OCI-LY1 (cell line): ENCODE measurements around the gene RNF41.
A peak's percentile ranks its signal among the peaks of the same experiment; 100 is the strongest.

Experiments used
- H2AFZ ChIP-seq: fragments of 200-600 bp; sonication (generic), shearing (Covaris generic); 2 replicates; pipeline ENCODE4 v1.6.0; 2014; ENCODE audit warnings: antibody characterized with exemption, mild to moderate bottlenecking, low read length
- H3F3A ChIP-seq: fragments of 200-600 bp; sonication (generic), shearing (Covaris generic); 2 replicates; pipeline ENCODE4 v1.6.0; 2014; ENCODE audit warnings: mild to moderate bottlenecking, antibody characterized with exemption, low read length, moderate library complexity; ENCODE audit not compliant: insufficient read depth
- H3K27ac ChIP-seq: fragments of 200-600 bp; sonication (generic); 2 replicates; pipeline ENCODE4 v1.5.1; 2014; ENCODE audit warnings: low read length, mixed run types, mild to moderate bottlenecking, low read depth; ENCODE audit not compliant: poor library complexity, severe bottlenecking
- H3K27me3 ChIP-seq: fragments of 200-600 bp; sonication (generic); 2 replicates; pipeline ENCODE4 v1.6.0; 2014; ENCODE audit warnings: antibody characterized with exemption, mild to moderate bottlenecking, low read length, moderate library complexity; ENCODE audit not compliant: insufficient read depth
- H3K36me3 ChIP-seq: fragments of 200-600 bp; sonication (generic); 2 replicates; pipeline ENCODE4 v1.6.1; 2014; ENCODE audit warnings: mild to moderate bottlenecking, antibody characterized with exemption, low read length, moderate library complexity, mixed read lengths; ENCODE audit not compliant: insufficient read depth
- H3K4me1 ChIP-seq: fragments of 200-600 bp; sonication (generic); 2 replicates; pipeline ENCODE4 v1.5.1; 2014; ENCODE audit warnings: mild to moderate bottlenecking, low read length, moderate library complexity; ENCODE audit not compliant: insufficient read depth, severe bottlenecking
- H3K4me2 ChIP-seq: fragments of 200-600 bp; sonication (generic), shearing (Covaris generic); 2 replicates; pipeline ENCODE4 v1.6.1; 2014; ENCODE audit warnings: low read length
- H3K4me3 ChIP-seq: fragments of 200-600 bp; sonication (generic); 2 replicates; pipeline ENCODE4 v1.5.1; 2014; ENCODE audit warnings: low read length, low read depth, mild to moderate bottlenecking, mixed read lengths; ENCODE audit not compliant: poor library complexity, severe bottlenecking
- H3K79me2 ChIP-seq: fragments of 200-600 bp; shearing (Covaris generic); 2 replicates; pipeline ENCODE4 v1.6.1; 2016; ENCODE audit warnings: mixed run types, low read length, mixed read lengths; ENCODE audit not compliant: insufficient read depth
- H3K9ac ChIP-seq: fragments of 200-600 bp; sonication (generic), shearing (Covaris generic); 2 replicates; pipeline ENCODE4 v1.6.1; 2014; ENCODE audit warnings: mild to moderate bottlenecking, low read length, mixed read lengths
- H3K9me2 ChIP-seq: fragments of 200-600 bp; sonication (generic), shearing (Covaris generic); 2 replicates; pipeline ENCODE4 v1.6.1; 2014; ENCODE audit warnings: low read depth, mild to moderate bottlenecking, low read length, mixed read lengths
- H3K9me3 ChIP-seq: fragments of 200-600 bp; shearing (Covaris generic); 2 replicates; pipeline ENCODE4 v1.6.1; 2014; ENCODE audit warnings: low read length, mixed read lengths
- H4K20me1 ChIP-seq: fragments of 200-600 bp; sonication (generic), shearing (Covaris generic); 2 replicates; pipeline ENCODE4 v1.6.0; 2016; ENCODE audit warnings: mild to moderate bottlenecking, low read length; ENCODE audit not compliant: insufficient read depth
- CTCF ChIP-seq: fragments of 200-600 bp; sonication (generic), shearing (Covaris generic); IDR thresholded peaks from 2 replicates; pipeline ENCODE4 v1.5.1; 2017; ENCODE audit warnings: mild to moderate bottlenecking, antibody characterized with exemption, low read length, moderate library complexity, mixed read lengths
- EZH2 ChIP-seq: fragments of 200-600 bp; sonication (generic), shearing (Covaris generic); IDR thresholded peaks from 2 replicates; pipeline ENCODE4 v1.8.0; 2017; ENCODE audit warnings: borderline replicate concordance, mixed run types, mild to moderate bottlenecking, antibody characterized with exemption, low read length, moderate library complexity, mixed read lengths

Gene RNF41

GRCh38 chr12:56192582-56192981 is 29.1 kb downstream of the RNF41 start:
- no peaks in the 10 kb centered on the region for H3K9me2 ChIP-seq
- TF ChIP-seq EZH2 (no peak), CTCF (no peak)
- H2AFZ ChIP-seq: no peak overlapping the region
- H3K79me2 ChIP-seq: peaks cover 13% of the 10 kb centered on the region
- H3K4me3 ChIP-seq: no peak overlapping the region
- H3F3A ChIP-seq: peaks cover 9% of the 10 kb centered on the region; the same call in 1 of the 2 replicates
- H3K36me3 ChIP-seq: no peaks in the 10 kb centered on the region; the same call in 1 of the 2 replicates
- H3K4me2 ChIP-seq: no peak overlapping the region
- no peaks in the 10 kb centered on the region for H4K20me1 ChIP-seq
- H3K9ac ChIP-seq: no peak overlapping the region
- H3K4me1 ChIP-seq: peaks cover 28% of the 10 kb centered on the region
- no peak overlapping the region for H3K27ac ChIP-seq
- H3K27me3 ChIP-seq: no peaks in the 10 kb centered on the region
- H3K9me3 ChIP-seq: no peaks in the 10 kb centered on the region

- Histone ChIP-seq H3K4me1 (peaks cover 37% of the 10 kb centered on the region), H3K27me3 (no peaks in the 10 kb centered on the region), H3K27ac (peak overlapping the region; percentile 78), H3K4me3 (peak overlapping the region; percentile 98), H3K9me3 (no peaks in the 10 kb centered on the region), H4K20me1 (no peaks in the 10 kb centered on the region), H3K9me2 (no peaks in the 10 kb centered on the region), H3K36me3 (peaks cover 18% of the 10 kb centered on the region), H3K4me2 (peak overlapping the region; percentile 100), H3K79me2 (peaks cover 24% of the 10 kb centered on the region), H2AFZ (no peak overlapping the region), H3F3A (peaks cover 9% of the 10 kb centered on the region; the same call in 1 of the 2 replicates), H3K9ac (no peak overlapping the region; the same call in 1 of the 2 replicates)
- TF ChIP-seq EZH2: no peak
- TF ChIP-seq CTCF: no peak
These were observed 31.0 kb downstream of the RNF41 start for GRCh38 chr12:56190695-56191155.

- H3K9me2 ChIP-seq: no peaks in the 10 kb centered on the region
- H3K27ac ChIP-seq: peak overlapping the region; percentile 78
- H3K36me3 ChIP-seq: peaks cover 24% of the 10 kb centered on the region
- H3K4me1 ChIP-seq: peaks cover 37% of the 10 kb centered on the region
- peaks cover 9% of the 10 kb centered on the region; the same call in 1 of the 2 replicates for H3F3A ChIP-seq
- no peak for TF ChIP-seq EZH2
- no peak for TF ChIP-seq CTCF
- peak overlapping the region; percentile 100 for H3K4me2 ChIP-seq
- H3K9me3 ChIP-seq: no peaks in the 10 kb centered on the region
- H2AFZ ChIP-seq: peak overlapping the region; percentile 39; the same call in 1 of the 2 replicates
- peak overlapping the region; percentile 98 for H3K4me3 ChIP-seq
- H3K9ac ChIP-seq: peak overlapping the region; percentile 98
- no peaks in the 10 kb centered on the region for H4K20me1 ChIP-seq
- no peaks in the 10 kb centered on the region for H3K27me3 ChIP-seq
- peaks cover 24% of the 10 kb centered on the region for H3K79me2 ChIP-seq
These were observed 31.6 kb downstream of the RNF41 start for GRCh38 chr12:56189918-56190694.
